Tibial artery (tissue), 4 donors: ENCODE results near the gene C10orf53.

Experiments
- DNase-seq, 2 donors: peaks; one replicate each; pipeline ENCODE4 v3.0.0-alpha.2; 2019
- H3K27ac ChIP-seq, 2 donors: fragments of 200-600 bp; sonication (generic) in 1 of 2; 1 replicate in 1 of 2; 2 replicates in 1 of 2; pipeline ENCODE4 v1.5.1; 2018 to 2019; ENCODE audit warnings: mild to moderate bottlenecking in 1 of 2
- H3K27me3 ChIP-seq, 2 donors: fragments of 200-600 bp; sonication (generic) in 1 of 2; one replicate each; pipeline versions ENCODE4 v1.5.1 to v1.6.0; 2016 to 2019
- H3K36me3 ChIP-seq, 3 donors: fragments of 200-600 bp; sonication (generic) in 2 of 3; one replicate each; pipeline ENCODE4 v1.5.1; 2016 to 2019; ENCODE audit warnings: mild to moderate bottlenecking in 2 of 3
- H3K4me1 ChIP-seq, 4 donors: fragments of 200-600 bp; sonication (generic) in 2 of 4; 1 replicate in 3 of 4; 2 replicates in 1 of 4; pipeline ENCODE4 v1.5.1; 2016 to 2019
- H3K4me3 ChIP-seq, 2 donors: fragments of 200-600 bp; sonication (generic) in 1 of 2; 1 replicate in 1 of 2; 2 replicates in 1 of 2; pipeline ENCODE4 v1.5.1; 2018 to 2019; ENCODE audit warnings: mild to moderate bottlenecking in 2 of 2
- H3K9me3 ChIP-seq, 3 donors: fragments of 200-600 bp; sonication (generic) in 1 of 3; one replicate each; pipeline ENCODE4 v1.5.1; 2016 to 2019
- CTCF ChIP-seq, 2 experiments: fragments of 200-600 bp in 1 of 2; fragments of 450-650 bp in 1 of 2; IDR thresholded peaks; one replicate each; pipeline ENCODE4 v1.5.1; 2017 to 2019; ENCODE audit warnings: antibody characterized with exemption in 2 of 2, mild to moderate bottlenecking in 1 of 2, moderate library complexity in 1 of 2
- intact Hi-C: fragments of 100-400 bp; cut with DNase I; formaldehyde crosslinking; loops from one replicate; pipeline ENCODE4 v1.15.0; 2023; ENCODE audit warnings: low total_unique reads

C10orf53 gene

GRCh38 chr10:49688261-49688846 is 8.9 kb downstream of the C10orf53 start:
- intact Hi-C loops: no loop called here
- Histone ChIP-seq H3K27me3 (peaks cover 0 to 31% of the 10 kb centered on the region in 2 donors), H3K36me3 (no peaks in the 10 kb centered on the region), H3K9me3 (peaks cover 0 to 14% (median 0%) of the 10 kb centered on the region in 3 donors), H3K4me1 (no peaks in the 10 kb centered on the region), H3K4me3 (no peak overlapping the region), H3K27ac (no peak overlapping the region)
- TF ChIP-seq CTCF (IDR thresholded peaks at IDR 0.05): no peak
- DNase-seq: no peak

GRCh38 chr10:49688920-49689319 is 9.5 kb downstream of the C10orf53 start:
- peaks cover 0 to 31% of the 10 kb centered on the region in 2 donors for H3K27me3 ChIP-seq
- no peak for DNase-seq

GRCh38 chr10:49689882-49690510 is 10.5 kb downstream of the C10orf53 start:
- Histone ChIP-seq H3K9me3 (peaks cover 0 to 14% (median 0%) of the 10 kb centered on the region in 3 donors), H3K36me3 (no peaks in the 10 kb centered on the region), H3K4me1 (no peaks in the 10 kb centered on the region), H3K27me3 (peaks cover 0 to 31% of the 10 kb centered on the region in 2 donors), H3K27ac (no peak overlapping the region), H3K4me3 (no peak overlapping the region)
- intact Hi-C loops: no loop called here
- TF ChIP-seq CTCF (IDR thresholded peaks at IDR 0.05): no peak
- no peak for DNase-seq

More at GRCh38 chr10:49688920-49689319, 9.5 kb downstream of the C10orf53 start:
- no peaks in the 10 kb centered on the region for H3K36me3 ChIP-seq
- intact Hi-C loops: no loop called here
- H3K27ac ChIP-seq: no peak overlapping the region
- H3K9me3 ChIP-seq: peaks cover 0 to 14% (median 0%) of the 10 kb centered on the region in 3 donors
- H3K4me3 ChIP-seq: no peak overlapping the region
- no peaks in the 10 kb centered on the region for H3K4me1 ChIP-seq
- no peak for TF ChIP-seq CTCF (IDR thresholded peaks at IDR 0.05)

- no peak overlapping the region for H3K27ac ChIP-seq
- no peaks in the 10 kb centered on the region for H3K4me1 ChIP-seq
- DNase-seq: no peak
- H3K4me3 ChIP-seq: no peak overlapping the region
- TF ChIP-seq CTCF (IDR thresholded peaks at IDR 0.05): no peak
- intact Hi-C loops: no loop called here
- H3K36me3 ChIP-seq: no peaks in the 10 kb centered on the region
- peaks cover 0 to 10% (median 0%) of the 10 kb centered on the region in 3 donors for H3K9me3 ChIP-seq
- peaks cover 0 to 31% of the 10 kb centered on the region in 2 donors for H3K27me3 ChIP-seq
These were observed 11.4 kb downstream of the C10orf53 start for GRCh38 chr10:49690698-49691356.

- intact Hi-C loops: no loop called here
- DNase-seq: no peak
- H3K4me3 ChIP-seq: no peak overlapping the region
- H3K9me3 ChIP-seq: peaks cover 0 to 7% (median 0%) of the 10 kb centered on the region in 3 donors
- H3K27ac ChIP-seq: no peak overlapping the region
- H3K4me1 ChIP-seq: no peaks in the 10 kb centered on the region
- no peaks in the 10 kb centered on the region for H3K36me3 ChIP-seq
- peaks cover 0 to 31% of the 10 kb centered on the region in 2 donors for H3K27me3 ChIP-seq
- no peak for TF ChIP-seq CTCF (IDR thresholded peaks at IDR 0.05)
These were observed 12.1 kb downstream of the C10orf53 start for GRCh38 chr10:49691588-49691987.
